IPS-NIHi11 (cell line): ENCODE measurements around the gene ASB9.
"Not testable (repeated sequence)": the region's sequence is repeated elsewhere in the genome, so short reads cannot be mapped to it uniquely, and the experiment has no call there.

ENCODE experiments used
- DNase-seq: peaks from one replicate; pipeline ENCODE4 v3.0.0; 2012; ENCODE audit warnings: mixed read lengths, low spot score

ASB9 gene

GRCh38 chrX:15241301-15241700, 28.6 kb downstream of the ASB9 start:
- no peak for DNase-seq

DNA sequence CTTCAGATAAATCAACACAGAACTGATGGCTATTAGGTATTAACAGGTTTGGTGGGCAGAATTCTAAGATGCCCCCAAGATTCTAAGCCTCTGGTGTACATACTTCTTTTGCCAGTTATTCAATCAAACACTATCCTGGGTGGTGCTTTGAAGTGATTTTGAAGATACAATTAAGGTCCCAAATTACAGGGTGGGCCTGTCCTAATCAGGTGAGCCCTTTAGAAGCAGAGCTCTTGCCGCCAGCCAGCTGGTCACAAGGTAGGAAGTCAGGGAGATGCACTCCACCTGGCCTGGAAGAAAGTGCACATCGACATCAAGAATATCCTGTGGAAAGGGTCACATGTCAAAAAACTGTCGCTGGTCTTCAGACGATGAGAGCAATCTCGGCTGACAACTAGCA, 29.5 kb downstream of the ASB9 start:
- no peak for DNase-seq

- no peak for DNase-seq
These were observed 33.7 kb downstream of the ASB9 start for GRCh38 chrX:15236146-15236545.

DNA sequence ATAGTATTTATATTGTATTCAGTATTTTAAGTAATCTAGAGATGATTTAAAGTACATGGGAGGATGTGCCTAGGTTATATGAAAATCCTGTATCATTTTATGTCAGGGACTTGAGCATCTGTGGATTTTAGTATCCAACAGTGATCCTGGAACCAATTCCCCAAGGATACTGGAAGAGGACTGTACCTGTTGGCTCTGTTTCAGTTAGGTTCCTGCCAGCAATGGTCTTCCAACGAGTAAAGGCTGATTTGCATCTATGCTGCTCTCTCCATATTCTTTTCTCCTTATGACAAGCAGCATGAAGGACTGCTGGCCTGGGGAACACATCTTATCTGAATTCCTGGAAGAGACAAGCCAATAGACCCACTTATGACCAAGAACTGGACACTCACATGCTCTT, 34.9 kb downstream of the ASB9 start:
- DNase-seq, result no peak

DNA sequence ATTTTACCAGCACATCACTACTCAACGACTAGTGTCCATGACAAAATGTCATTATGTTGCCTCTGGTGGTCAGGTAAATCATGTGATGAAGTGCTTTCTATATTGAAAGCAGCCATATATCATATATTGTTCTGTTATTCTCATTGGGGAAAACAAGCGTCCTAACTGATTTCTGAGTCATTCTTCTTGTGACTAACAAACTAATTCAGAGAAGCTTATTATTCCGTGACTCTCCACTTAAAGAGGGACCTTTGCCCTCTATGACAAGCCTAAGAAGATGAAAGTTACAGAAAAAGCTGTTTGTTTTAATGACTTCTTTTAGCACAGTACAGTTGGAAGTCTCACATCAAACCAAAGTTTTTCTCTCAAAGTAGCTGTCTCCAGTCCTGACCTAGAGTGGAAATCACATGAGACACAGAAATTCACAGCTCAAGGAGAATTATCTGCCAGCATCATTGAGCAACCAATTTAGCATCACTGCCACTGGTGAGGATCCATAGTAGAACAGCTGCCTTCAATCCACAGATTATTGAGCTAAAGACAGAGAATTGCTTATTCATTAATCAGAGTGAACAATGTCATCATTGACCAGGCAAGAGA, 36.4 kb downstream of the ASB9 start:
- no peak for DNase-seq

GRCh38 chrX:15224747-15225146, 45.1 kb downstream of the ASB9 start:
- DNase-seq, result no peak

DNA sequence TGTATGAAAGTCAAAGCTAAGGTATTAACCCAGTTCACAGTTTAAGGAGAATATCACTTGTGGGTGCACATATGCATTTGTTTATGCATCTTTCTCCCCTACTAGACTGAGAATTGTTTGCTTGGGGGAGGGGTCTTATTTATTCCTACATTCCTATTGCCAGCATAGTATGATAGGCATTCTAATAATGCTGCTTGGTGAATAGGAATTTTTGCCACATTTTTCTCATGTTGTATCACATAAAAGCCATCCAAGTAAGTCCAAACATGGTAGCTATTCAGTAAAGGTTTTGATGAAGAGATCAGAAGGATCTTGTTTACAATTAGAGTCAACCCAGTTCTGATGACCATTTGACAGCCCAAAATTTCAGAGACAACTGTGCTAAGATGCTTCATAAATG, 48.6 kb downstream of the ASB9 start:
- DNase-seq, result no peak

DNA sequence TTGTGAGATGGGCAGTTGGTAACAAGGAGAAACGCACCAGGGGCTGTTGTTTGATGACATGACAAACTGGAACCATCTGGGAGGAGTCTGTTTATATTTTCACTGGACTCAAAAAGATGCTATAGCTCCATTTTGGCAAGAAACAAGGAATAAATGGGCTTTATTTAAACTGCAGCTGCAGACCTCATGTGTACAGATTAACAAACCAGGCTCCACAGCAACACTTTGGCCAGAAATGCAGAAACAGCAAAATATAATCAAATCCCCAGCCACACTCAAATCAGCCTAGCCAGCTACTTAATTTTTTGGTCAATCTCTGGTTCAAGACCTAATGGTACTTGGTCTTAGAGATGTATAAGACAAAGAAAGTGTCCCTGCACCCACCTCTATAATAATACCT, 52.7 kb downstream of the ASB9 start:
- no peak for DNase-seq

DNA sequence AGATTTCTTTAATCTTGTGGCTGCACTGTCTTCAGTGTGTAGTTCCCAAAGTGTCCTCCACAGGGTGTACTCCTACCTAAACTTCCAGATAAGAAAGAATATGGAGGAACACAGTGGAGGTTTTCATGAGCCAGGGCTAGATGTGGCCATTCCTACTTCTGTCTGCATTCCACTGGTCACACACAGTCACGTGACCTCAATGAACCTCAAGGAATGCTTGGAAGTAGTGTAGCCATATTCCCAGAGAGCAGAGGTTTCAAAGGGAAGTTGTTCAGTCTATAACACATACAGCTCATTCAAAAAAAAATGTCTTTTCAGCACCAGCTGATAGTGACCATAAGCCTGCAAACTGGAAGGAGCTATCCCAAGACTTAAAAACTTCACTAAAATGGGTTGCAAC, 53.6 kb downstream of the ASB9 start:
- no peak for DNase-seq

DNA sequence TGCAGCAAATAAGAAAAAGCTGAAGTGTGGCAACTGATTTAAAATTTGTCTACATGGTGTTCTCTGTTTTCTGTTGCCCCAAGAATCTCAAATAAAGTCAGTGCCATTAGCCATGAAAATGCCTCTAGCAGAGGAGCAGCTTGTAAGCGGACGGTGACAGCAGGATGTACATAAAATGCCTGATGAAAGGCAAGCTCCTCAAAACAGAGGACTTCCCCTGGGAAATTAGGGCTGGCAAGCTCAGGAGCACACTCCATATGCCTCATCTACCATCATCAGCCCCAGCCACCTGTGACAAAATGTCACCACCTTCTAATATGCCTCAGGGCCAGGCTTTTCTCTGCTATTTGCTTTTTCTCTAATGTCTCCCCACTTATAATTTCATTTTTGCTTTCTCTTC, 54.5 kb downstream of the ASB9 start:
- DNase-seq, result no peak

GRCh38 chrX:15214588-15214987, 55.3 kb downstream of the ASB9 start:
- DNase-seq, result no peak

DNA sequence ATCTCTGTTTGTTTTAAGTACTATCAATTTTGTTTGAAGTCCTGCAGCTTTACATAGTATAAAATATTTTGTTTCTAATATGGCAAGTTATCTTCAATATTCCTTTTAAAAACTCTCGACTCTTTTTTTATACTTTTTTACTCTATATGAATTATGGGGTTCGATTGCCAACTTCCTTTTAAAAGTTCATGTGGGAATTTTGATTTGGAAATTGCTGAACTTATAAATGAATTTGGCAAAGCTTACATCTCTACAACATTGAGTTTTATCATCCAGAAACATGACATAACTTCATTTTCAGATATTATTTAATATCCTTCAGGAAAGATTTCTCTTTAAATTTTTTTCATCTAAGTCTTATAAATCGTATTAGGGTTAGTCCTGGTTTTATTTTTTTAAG, 60.8 kb downstream of the ASB9 start:
- DNase-seq, result no peak

- no peak for DNase-seq
These were observed 61.9 kb downstream of the ASB9 start for GRCh38 chrX:15207994-15208393.

DNA sequence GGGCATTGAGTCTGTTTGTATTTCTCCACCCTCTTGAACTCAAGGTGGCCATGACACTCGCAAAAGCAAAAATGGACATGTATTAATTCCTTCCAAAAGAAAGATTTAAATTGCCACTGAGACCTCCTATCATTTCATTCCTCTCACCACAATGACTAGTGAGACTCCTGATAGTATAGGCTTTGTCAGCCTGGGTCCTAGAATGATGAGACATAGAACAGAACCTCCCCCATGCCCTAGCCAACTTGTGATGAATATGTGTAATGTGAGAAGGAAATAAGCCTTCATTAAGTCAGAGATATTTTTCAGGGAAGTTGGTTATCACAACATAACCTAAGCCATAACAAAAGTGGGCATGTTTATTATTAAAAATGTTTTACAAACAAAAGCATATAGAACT, 62.5 kb downstream of the ASB9 start:
- no peak for DNase-seq

GRCh38 chrX:15206306-15206705, 63.6 kb downstream of the ASB9 start:
- DNase-seq, result no peak

DNA sequence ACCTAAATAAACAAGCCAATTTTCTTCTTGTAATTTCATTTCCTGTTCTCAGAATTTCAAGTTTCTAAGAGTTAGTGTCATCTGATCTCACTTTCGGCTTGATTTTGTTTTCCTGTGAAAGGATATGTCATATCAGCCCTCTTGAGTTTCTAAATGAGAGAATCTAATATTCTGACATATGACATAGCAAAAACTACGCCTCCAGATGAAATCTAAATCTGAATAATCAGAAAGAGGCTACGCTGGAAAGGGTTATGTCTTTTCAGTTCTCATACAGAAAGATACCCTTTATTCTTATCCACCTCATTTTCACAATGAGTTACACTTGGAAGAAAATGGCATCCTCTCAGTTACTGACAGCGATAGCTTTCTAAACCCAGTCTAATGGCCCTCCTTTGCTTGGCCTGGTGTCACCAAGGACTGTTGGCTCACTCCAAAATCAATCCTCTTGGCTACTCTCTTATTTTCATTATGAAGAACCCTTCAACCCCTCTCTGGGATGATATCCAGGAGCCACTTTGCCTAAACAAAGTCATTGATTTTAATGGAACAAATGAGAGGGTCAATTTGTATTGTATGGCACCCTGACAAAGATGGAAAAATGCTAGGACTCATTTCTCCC, 65.6 kb downstream of the ASB9 start:
- DNase-seq, result no peak

DNA sequence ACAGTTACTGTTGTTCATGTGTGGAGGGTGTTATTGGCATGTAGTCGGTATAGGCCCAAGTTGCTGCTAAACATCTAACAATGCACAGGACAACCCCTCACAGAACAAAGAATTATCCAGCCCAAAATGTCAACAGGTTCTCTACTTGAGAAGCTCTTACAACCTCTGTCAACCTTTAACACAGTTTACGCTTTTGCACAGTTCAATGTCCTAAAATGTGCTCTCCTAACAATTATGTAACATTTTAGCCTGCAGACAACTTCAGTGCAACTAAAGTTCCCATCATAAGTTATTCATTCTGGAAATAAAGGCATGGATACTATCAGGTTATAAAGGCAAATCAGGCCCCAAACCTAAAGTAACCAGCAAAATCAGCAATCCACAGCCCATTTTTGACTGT, 66.2 kb downstream of the ASB9 start:
- DNase-seq, result no peak

- no peak for DNase-seq
These were observed 67.3 kb downstream of the ASB9 start for GRCh38 chrX:15202454-15203177.

DNA sequence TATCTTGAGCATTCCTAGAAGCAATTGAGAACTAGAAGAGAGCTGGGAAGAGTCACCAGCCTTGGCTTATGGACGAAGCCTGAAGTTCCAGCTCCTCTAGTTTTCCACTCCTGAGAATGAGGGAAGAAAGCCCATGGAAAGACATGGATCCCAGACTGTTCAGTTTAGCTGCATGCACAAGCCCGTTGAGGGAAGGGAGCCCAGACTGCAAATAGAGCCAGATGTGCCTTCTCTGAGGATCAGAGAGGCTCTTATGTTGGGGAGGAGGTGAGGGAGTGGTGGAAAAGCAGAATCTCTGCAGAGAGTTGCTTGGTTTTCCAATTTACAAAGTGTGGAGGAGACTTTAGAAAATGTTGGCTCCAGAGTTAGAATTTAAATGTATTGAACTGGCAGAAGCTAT, 69.0 kb downstream of the ASB9 start:
- DNase-seq, result no peak

- DNase-seq, result not testable (repeated sequence)
These were observed 71.2 kb downstream of the ASB9 start for GRCh38 chrX:15198608-15199202.

DNA sequence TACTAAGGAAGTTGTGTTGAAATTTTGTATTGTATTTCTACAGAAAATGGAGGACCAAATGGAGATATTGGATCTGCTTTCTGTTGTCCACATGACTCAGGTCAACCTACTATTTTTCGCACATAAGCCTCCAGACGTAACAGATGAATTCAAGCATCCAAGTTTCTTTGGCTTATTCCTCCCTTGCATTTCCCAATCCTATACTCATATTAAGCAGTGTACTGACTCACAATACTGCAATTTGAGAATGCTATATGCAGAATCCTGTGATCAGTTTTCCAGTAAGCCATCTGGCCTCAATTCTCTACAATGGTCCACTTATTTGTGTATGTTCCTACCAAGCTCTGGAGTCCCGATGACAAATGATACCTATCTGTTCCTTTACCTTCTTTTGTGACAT, 75.7 kb downstream of the ASB9 start:
- no peak for DNase-seq
